ENCODE data around the gene ALPL.
"Not testable (repeated sequence)": the region's sequence is repeated elsewhere in the genome, so short reads cannot be mapped to it uniquely, and the experiment has no call there.

The ALPL gene

DNA sequence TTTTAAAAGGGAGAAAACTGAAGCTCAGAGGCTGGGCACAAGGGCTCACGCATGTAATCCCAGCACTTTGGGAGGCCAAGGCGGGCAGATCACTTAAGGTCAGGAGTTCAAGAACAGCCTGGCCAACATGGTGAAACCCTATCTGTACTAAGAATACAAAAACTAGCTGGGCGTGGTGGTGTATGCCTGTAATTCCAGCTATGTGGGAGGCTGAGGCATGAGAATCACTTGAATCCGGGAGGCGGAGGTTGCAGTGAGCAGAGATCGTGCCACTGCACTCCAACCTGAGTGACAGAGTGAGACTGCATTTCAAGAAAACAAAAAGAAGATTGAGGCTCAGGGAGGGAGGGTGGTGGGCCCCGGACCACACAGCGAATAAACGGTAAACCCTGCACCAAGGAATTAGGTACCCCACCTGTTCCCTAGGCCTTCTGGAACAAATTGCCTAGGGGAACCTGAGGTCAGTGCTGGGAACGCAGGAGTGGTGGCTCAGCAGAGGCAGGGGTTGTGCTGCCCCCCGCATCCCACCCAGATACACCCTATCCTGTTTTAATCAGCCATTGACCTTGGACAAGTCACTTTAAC lies 10.4 kb downstream of the ALPL start:
- not testable (repeated sequence) for H3K27ac ChIP-seq (ENCODE audit: low read length); H3K4me3 ChIP-seq (ENCODE audit: low read length in 2 of 2); H3K27me3 ChIP-seq (ENCODE audit: control insufficient read depth in 1 of 2, insufficient read depth in 2 of 2, low read length in 2 of 2); H3K36me3 ChIP-seq (ENCODE audit: control insufficient read depth in 2 of 2, insufficient read depth in 2 of 2, low read length in 2 of 2); H3K4me1 ChIP-seq (ENCODE audit: control insufficient read depth, insufficient read depth, low read length); H3K9ac ChIP-seq (ENCODE audit: low read length in 2 of 2); H3K9me3 ChIP-seq (ENCODE audit: control insufficient read depth in 2 of 2, low read length in 2 of 2)

DNA sequence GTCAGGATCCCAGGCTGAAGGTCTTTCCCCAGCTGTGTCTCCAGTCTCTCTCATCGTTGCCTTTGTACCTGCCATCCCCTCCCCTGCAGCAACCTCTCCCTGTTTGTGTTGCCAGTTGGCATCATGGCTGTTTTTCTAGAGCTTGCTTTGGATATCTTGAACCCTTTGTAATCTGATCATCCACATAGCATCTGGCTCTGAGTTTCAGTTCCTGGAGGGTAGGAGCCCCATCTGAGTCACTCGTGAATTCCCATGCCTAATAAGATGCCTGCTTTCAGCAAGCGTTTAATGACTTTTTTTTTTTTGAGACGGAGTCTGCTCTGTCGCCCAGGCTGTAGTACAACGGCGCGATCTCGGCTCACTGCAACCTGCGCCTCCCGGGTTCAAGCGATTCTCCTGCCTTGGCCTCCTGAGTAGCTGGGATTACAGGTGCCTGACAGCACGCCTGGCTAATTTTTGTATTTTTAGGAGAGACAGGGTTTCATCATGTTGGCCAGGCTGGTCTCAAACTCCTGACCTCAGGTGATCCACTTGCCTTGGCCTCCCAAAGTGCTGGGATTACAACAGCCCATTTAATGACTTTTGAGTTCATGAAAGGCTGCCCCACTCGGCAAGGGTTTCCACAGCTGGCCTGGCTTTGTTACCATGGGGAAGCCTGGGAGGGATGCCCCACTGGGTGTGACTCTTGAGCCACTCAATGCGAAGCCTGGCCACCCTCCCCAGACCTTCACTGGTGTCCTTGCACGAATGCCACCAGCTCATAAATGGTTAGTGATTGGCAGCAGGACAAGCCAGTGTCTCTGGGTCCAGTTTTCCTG lies 11.9 kb downstream of the ALPL start:
- Histone ChIP-seq H3K27ac (ENCODE audit: low read length) (no peak overlapping the region), H3K36me3 (ENCODE audit: control insufficient read depth in 2 of 2, insufficient read depth in 2 of 2, low read length in 2 of 2) (no peaks in the 10 kb centered on the region), H3K9me3 (ENCODE audit: control insufficient read depth in 2 of 2, low read length in 2 of 2) (no peaks in the 10 kb centered on the region), H3K9ac (ENCODE audit: low read length in 2 of 2) (no peak overlapping the region), H3K27me3 (ENCODE audit: control insufficient read depth in 1 of 2, insufficient read depth in 2 of 2, low read length in 2 of 2) (no peaks in the 10 kb centered on the region), H3K4me1 (ENCODE audit: control insufficient read depth, insufficient read depth, low read length) (no peaks in the 10 kb centered on the region), H3K4me3 (ENCODE audit: low read length in 2 of 2) (no peak overlapping the region)

DNA sequence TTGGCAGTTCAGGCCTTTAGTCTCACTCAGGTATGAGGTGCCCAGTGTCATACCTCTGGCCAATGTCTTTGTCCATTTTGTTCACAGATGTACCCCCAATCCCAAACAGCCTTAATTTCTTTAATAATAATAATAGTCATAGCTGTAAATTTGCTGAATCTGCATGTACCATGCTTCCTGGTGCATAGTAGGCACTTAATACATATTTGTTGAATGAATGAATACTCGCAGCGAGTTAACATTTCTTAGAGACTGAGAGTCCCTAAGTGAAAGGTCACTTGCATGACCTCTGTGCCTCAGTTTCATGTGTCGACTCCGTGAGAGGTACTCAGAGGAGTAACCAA lies 12.5 kb downstream of the ALPL start:
- Histone ChIP-seq H3K36me3 (ENCODE audit: control insufficient read depth in 2 of 2, insufficient read depth in 2 of 2, low read length in 2 of 2) (no peaks in the 10 kb centered on the region), H3K27ac (ENCODE audit: low read length) (no peak overlapping the region)

DNA sequence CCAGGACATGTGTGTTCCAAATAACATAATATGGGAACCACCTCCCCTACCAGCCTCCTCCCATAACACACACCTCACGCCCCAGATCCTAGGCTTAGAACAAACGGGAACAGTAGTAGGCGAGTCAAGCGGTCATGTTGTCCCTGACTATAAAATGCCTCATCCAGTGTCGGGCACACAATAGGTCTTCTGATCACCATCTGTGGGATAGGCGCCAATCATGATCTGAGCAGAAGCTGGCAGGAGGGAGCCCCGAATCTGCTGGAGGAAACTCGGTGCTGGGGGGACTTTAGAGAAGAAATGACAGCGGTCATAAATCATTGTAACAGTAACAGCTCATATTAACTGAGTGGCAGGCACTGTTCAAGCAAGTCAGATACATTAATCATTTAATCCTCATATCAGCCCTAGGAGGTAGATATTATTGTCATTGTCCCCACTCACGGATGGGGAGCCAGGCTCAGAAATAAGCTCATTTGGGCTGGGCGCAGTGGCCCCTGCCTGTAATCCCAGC lies 13.4 kb downstream of the ALPL start:
- Histone ChIP-seq H3K27ac (ENCODE audit: low read length) (no peak overlapping the region), H3K36me3 (ENCODE audit: control insufficient read depth in 2 of 2, insufficient read depth in 2 of 2, low read length in 2 of 2) (no peaks in the 10 kb centered on the region), H3K9ac (ENCODE audit: low read length in 2 of 2) (no peak overlapping the region), H3K9me3 (ENCODE audit: control insufficient read depth in 2 of 2, low read length in 2 of 2) (no peaks in the 10 kb centered on the region), H3K4me3 (ENCODE audit: low read length in 2 of 2) (no peak overlapping the region), H3K27me3 (ENCODE audit: control insufficient read depth in 1 of 2, insufficient read depth in 2 of 2, low read length in 2 of 2) (no peaks in the 10 kb centered on the region), H3K4me1 (ENCODE audit: control insufficient read depth, insufficient read depth, low read length) (no peaks in the 10 kb centered on the region)

More for the DNA sequence above, 12.5 kb downstream of the ALPL start:
- H3K4me1 ChIP-seq (ENCODE audit: control insufficient read depth, insufficient read depth, low read length) = no peaks in the 10 kb centered on the region
- no peak overlapping the region for H3K4me3 ChIP-seq (ENCODE audit: low read length in 2 of 2)
- no peak overlapping the region for H3K9ac ChIP-seq (ENCODE audit: low read length in 2 of 2)
- H3K27me3 ChIP-seq (ENCODE audit: control insufficient read depth in 1 of 2, insufficient read depth in 2 of 2, low read length in 2 of 2) = no peaks in the 10 kb centered on the region
- no peaks in the 10 kb centered on the region for H3K9me3 ChIP-seq (ENCODE audit: control insufficient read depth in 2 of 2, low read length in 2 of 2)

DNA sequence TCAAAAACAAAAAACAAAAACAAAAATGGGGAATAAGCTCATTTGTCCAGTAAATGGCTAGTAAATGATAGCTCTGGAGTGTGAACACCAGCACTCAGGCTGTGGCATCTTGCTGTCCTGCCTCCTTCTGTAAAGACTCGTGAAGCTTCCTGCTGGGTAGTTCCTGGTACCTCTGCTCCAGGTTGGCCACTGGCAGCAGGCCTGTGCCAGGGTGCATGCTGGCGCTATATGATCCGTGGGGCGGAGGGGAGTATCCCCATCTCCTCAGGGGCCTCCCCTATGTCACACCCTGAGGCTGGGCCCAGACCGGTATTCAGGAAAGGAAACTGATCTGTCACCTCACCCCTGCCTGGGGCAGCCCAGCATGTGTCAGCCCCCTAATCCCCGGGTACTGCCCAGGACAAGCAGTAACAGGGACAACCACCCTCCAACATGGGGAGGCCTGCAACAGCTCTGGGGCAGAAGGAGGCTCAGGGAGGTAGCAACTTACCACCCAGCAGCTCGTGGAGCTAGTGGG lies 14.1 kb downstream of the ALPL start:
- H3K27ac ChIP-seq (ENCODE audit: low read length) = no peak overlapping the region
- no peaks in the 10 kb centered on the region for H3K4me1 ChIP-seq (ENCODE audit: control insufficient read depth, insufficient read depth, low read length)
- no peaks in the 10 kb centered on the region for H3K27me3 ChIP-seq (ENCODE audit: control insufficient read depth in 1 of 2, insufficient read depth in 2 of 2, low read length in 2 of 2)
- H3K36me3 ChIP-seq (ENCODE audit: control insufficient read depth in 2 of 2, insufficient read depth in 2 of 2, low read length in 2 of 2) = no peaks in the 10 kb centered on the region
- H3K9me3 ChIP-seq (ENCODE audit: control insufficient read depth in 2 of 2, low read length in 2 of 2) = no peaks in the 10 kb centered on the region
- H3K9ac ChIP-seq (ENCODE audit: low read length in 2 of 2) = no peak overlapping the region
- no peak overlapping the region for H3K4me3 ChIP-seq (ENCODE audit: low read length in 2 of 2)

DNA sequence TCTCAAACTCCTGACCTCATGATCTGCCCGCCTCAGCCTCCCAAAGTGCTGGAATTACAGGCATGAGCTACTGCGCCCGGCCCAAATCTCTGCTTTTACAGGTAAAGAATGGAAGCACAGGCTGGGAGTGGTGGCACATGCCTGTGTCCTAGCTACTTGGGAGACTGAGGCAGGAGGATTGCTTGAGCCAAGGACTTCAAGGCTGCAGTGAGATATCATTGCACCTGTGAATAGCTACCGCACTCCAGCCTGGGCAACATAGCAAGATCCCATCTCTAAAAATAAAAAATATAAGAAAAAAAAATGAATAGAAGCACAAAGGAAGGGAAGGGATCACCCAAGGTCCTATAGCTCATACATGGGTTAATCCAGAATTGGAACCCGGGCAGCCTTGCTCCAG lies 15.0 kb downstream of the ALPL start:
- Histone ChIP-seq H3K4me1 (ENCODE audit: control insufficient read depth, insufficient read depth, low read length) (no peaks in the 10 kb centered on the region), H3K36me3 (ENCODE audit: control insufficient read depth in 2 of 2, insufficient read depth in 2 of 2, low read length in 2 of 2) (no peaks in the 10 kb centered on the region), H3K9me3 (ENCODE audit: control insufficient read depth in 2 of 2, low read length in 2 of 2) (no peaks in the 10 kb centered on the region), H3K4me3 (ENCODE audit: low read length in 2 of 2) (no peak overlapping the region), H3K9ac (ENCODE audit: low read length in 2 of 2) (no peak overlapping the region), H3K27ac (ENCODE audit: low read length) (no peak overlapping the region), H3K27me3 (ENCODE audit: control insufficient read depth in 1 of 2, insufficient read depth in 2 of 2, low read length in 2 of 2) (no peaks in the 10 kb centered on the region)

DNA sequence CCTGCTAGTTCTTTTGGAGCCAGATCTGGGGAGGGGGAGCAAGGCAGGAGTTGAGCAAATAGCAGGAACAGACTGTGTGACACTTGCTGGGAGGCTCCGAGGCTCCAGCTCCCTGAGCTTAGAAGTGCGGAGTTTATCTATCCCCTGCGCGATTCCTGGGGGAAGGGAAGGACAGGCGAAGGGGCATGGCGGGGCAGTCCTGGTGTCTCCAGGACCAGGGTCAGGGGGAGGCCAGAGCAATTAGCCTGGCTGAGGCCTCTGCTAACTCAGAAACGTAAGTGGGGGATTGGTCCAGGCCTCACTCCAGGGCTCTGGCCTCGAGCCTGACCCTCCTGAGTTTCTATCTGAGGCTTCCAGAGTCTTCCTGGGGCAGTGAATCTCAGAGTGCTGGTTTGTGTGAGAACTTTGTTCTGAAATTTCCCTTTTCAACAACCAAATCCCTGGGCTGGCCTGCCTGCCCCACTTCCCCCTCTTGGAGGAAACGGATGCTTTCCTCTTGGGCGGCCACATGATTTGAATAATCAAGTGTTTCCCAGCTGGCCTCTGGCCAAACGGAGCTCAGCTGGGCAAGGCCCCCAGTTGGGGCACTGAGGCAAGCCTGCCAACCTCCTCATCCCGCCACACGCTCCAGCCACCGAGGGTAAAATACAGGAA lies 15.6 kb downstream of the ALPL start:
- Histone ChIP-seq H3K9ac (ENCODE audit: low read length in 2 of 2) (no peak overlapping the region), H3K9me3 (ENCODE audit: control insufficient read depth in 2 of 2, low read length in 2 of 2) (no peaks in the 10 kb centered on the region), H3K36me3 (ENCODE audit: control insufficient read depth in 2 of 2, insufficient read depth in 2 of 2, low read length in 2 of 2) (no peaks in the 10 kb centered on the region), H3K4me3 (ENCODE audit: low read length in 2 of 2) (no peak overlapping the region), H3K27ac (ENCODE audit: low read length) (no peak overlapping the region), H3K27me3 (ENCODE audit: control insufficient read depth in 1 of 2, insufficient read depth in 2 of 2, low read length in 2 of 2) (no peaks in the 10 kb centered on the region), H3K4me1 (ENCODE audit: control insufficient read depth, insufficient read depth, low read length) (no peaks in the 10 kb centered on the region)

DNA sequence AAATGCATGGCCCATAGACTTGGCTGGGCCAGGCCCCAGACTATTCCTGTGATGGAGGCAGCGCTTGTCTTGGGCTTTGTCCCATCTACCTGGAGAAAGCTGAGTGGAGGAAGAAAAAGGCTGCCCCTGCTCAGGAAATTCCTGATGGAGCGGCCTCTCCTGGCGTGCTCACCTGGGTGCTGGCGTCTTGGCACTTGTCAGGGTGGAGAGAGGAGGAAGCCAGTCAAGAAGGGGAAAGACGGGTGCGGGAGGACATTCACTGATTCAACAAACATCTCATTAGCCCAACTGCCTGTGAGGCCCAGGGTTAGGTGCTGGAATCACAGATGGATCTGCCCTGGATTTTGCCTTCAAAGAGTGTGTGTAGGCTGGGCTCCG lies 16.1 kb downstream of the ALPL start:
- H3K9ac ChIP-seq (ENCODE audit: low read length in 2 of 2) = no peak overlapping the region
- no peak overlapping the region for H3K4me3 ChIP-seq (ENCODE audit: low read length in 2 of 2)
- no peak overlapping the region for H3K27ac ChIP-seq (ENCODE audit: low read length)
- H3K27me3 ChIP-seq (ENCODE audit: control insufficient read depth in 1 of 2, insufficient read depth in 2 of 2, low read length in 2 of 2) = no peaks in the 10 kb centered on the region
- no peaks in the 10 kb centered on the region for H3K4me1 ChIP-seq (ENCODE audit: control insufficient read depth, insufficient read depth, low read length)
- H3K9me3 ChIP-seq (ENCODE audit: control insufficient read depth in 2 of 2, low read length in 2 of 2) = no peaks in the 10 kb centered on the region
- H3K36me3 ChIP-seq (ENCODE audit: control insufficient read depth in 2 of 2, insufficient read depth in 2 of 2, low read length in 2 of 2) = no peaks in the 10 kb centered on the region

DNA sequence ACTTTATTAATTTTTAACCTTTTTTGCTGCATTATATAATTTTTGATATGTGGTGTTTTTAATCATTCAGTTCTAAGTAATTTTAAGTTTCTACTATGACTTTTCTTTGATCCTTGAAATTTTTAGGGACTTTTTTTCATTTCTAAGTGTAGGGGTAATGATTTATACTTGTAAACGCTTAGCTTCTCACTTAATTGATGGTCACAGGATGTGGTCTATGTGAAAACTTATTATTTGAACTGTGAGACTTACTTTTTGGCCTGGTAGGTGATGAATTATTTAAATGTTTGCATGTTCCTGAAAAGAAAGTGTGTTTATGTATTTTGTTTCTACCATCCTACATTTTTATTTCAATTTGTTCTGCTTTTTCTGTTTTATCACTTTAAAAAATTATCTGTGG lies 17.2 kb downstream of the ALPL start:
- Histone ChIP-seq H3K27me3 (ENCODE audit: control insufficient read depth in 1 of 2, insufficient read depth in 2 of 2, low read length in 2 of 2) (no peaks in the 10 kb centered on the region), H3K36me3 (ENCODE audit: control insufficient read depth in 2 of 2, insufficient read depth in 2 of 2, low read length in 2 of 2) (no peaks in the 10 kb centered on the region), H3K9ac (ENCODE audit: low read length in 2 of 2) (no peak overlapping the region), H3K4me1 (ENCODE audit: control insufficient read depth, insufficient read depth, low read length) (no peaks in the 10 kb centered on the region), H3K9me3 (ENCODE audit: control insufficient read depth in 2 of 2, low read length in 2 of 2) (no peaks in the 10 kb centered on the region), H3K4me3 (ENCODE audit: low read length in 2 of 2) (no peak overlapping the region), H3K27ac (ENCODE audit: low read length) (no peak overlapping the region)

DNA sequence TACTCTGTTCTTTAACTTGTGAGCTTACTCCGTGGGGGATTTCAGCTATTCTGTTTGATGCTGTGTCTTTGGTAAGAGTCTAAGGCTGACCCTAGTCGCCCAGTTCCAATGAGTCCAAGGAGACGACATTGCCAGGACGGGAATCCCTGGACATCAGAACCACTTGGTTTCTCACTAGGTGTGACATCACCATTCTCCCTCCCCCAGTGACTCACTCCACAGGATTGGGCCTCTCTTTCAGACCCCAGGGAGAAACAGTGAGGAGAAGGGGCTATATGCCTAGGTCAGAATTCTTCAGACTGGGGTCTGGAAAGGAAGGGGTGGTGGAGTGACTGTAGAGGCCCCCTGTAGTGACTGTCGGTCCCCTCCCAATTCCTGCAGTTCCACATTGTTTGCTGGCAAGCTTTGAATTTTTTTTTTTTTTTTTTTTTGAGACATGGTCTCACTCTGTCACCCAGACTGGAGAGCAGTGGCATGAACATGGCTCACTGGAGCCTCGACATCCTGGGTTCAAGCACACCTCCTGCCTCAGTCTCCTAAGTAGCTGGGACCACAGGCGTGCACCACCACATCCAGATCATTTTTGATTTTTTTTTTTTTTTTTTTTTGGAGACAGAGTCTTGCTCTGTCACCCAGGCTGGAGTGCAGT lies 21.3 kb downstream of the ALPL start:
- no peak overlapping the region for H3K9ac ChIP-seq (ENCODE audit: low read length in 2 of 2)
- H3K4me3 ChIP-seq (ENCODE audit: low read length in 2 of 2) = no peak overlapping the region
- H3K9me3 ChIP-seq (ENCODE audit: control insufficient read depth in 2 of 2, low read length in 2 of 2) = no peaks in the 10 kb centered on the region
- no peaks in the 10 kb centered on the region for H3K4me1 ChIP-seq (ENCODE audit: control insufficient read depth, insufficient read depth, low read length)
- H3K27ac ChIP-seq (ENCODE audit: low read length) = no peak overlapping the region
- H3K36me3 ChIP-seq (ENCODE audit: control insufficient read depth in 2 of 2, insufficient read depth in 2 of 2, low read length in 2 of 2) = no peaks in the 10 kb centered on the region
- peaks cover 5 to 11% of the 10 kb centered on the region in 2 donors for H3K27me3 ChIP-seq (ENCODE audit: control insufficient read depth in 1 of 2, insufficient read depth in 2 of 2, low read length in 2 of 2)

Measured in stomach smooth muscle (tissue), 2 donors.